Activated CD4-positive, alpha-beta memory T cell treated with anti-CD3 and anti-CD28 coated beads for 36 hours (primary cell): ENCODE measurements around the gene ADRB1. TPM values are rescaled to one million over a fixed set of nuclear protein-coding genes. Genes with fewer than 3 reads are reported as not detected.

Experiments
- CTCF ChIA-PET: fragments of 350-600 bp; sonication (Branson Sonifier 250); formaldehyde crosslinking; loops from one replicate; lab custom pipeline; 2021; ENCODE audit warnings: antibody characterized with exemption, inconsistent platforms; lab: Charles Lee
- POLR2A ChIA-PET: fragments of 350-600 bp; sonication (Branson Sonifier 250); formaldehyde crosslinking; loops from one replicate; lab custom pipeline; 2021; ENCODE audit warnings: antibody characterized with exemption; lab: Charles Lee
- DNase-seq: peaks from one replicate; pipeline ENCODE4 v3.0.0-alpha.2; 2020
- H3K27ac Mint-ChIP-seq: one replicate; pipeline ENCODE4 v1.8.0; 2021; ENCODE audit warnings: mixed read lengths
- H3K27me3 Mint-ChIP-seq: one replicate; pipeline ENCODE4 v1.8.0; 2021; ENCODE audit warnings: mixed read lengths
- H3K36me3 Mint-ChIP-seq: one replicate; pipeline ENCODE4 v1.8.0; 2021; ENCODE audit warnings: mixed read lengths
- H3K4me1 Mint-ChIP-seq: one replicate; pipeline ENCODE4 v1.8.0; 2021; ENCODE audit warnings: low read depth, mixed read lengths
- H3K4me3 Mint-ChIP-seq: one replicate; pipeline ENCODE4 v1.8.0; 2021; ENCODE audit warnings: mild to moderate bottlenecking, mixed read lengths
- H3K9me3 Mint-ChIP-seq: one replicate; pipeline ENCODE4 v1.8.0; 2021; ENCODE audit warnings: mixed read lengths
- intact Hi-C: fragments of 100-400 bp; cut with micrococcal nuclease; formaldehyde crosslinking; loops from one replicate; pipeline ENCODE4 v1.15.1; 2023
- total RNA-seq, 2 experiments: library from RNA; stranded (reverse); gene quantifications; one replicate each; pipeline ENCODE4 v1.2.3, GENCODE V29; 2021

The ADRB1 gene
- total RNA-seq, 2 experiments from 2014 or later: not detected

DNA sequence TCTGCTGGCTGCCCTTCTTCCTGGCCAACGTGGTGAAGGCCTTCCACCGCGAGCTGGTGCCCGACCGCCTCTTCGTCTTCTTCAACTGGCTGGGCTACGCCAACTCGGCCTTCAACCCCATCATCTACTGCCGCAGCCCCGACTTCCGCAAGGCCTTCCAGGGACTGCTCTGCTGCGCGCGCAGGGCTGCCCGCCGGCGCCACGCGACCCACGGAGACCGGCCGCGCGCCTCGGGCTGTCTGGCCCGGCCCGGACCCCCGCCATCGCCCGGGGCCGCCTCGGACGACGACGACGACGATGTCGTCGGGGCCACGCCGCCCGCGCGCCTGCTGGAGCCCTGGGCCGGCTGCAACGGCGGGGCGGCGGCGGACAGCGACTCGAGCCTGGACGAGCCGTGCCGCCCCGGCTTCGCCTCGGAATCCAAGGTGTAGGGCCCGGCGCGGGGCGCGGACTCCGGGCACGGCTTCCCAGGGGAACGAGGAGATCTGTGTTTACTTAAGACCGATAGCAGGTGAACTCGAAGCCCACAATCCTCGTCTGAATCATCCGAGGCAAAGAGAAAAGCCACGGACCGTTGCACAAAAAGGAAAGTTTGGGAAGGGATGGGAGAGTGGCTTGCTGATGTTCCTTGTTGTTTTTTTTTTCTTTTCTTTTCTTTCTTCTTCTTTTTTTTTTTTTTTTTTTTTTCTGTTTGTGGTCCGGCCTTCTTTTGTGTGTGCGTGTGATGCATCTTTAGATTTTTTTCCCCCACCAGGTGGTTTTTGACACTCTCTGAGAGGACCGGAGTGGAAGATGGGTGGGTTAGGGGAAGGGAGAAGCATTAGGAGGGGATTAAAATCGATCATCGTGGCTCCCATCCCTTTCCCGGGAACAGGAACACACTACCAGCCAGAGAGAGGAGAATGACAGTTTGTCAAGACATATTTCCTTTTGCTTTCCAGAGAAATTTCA is 1.7 kb downstream of the ADRB1 start:
- CTCF ChIA-PET: no interaction called here
- intact Hi-C loops: loop anchor here (2.0 kb wide), 1 partner anchor 85 kb away; no protein-coding TSS in a partner anchor
- peak; percentile 19 for DNase-seq

GRCh38 chr10:114046087-114046458 is 2.4 kb downstream of the ADRB1 start:
- H3K27me3 Mint-ChIP-seq: peaks cover 61% of the 10 kb centered on the region
- H3K27ac Mint-ChIP-seq: no peak overlapping the region
- ChIA-PET CTCF (no interaction called here), POLR2A (no interaction called here)
- peaks cover 14% of the 10 kb centered on the region for H3K4me1 Mint-ChIP-seq
- no peaks in the 10 kb centered on the region for H3K36me3 Mint-ChIP-seq
- intact Hi-C loops: loop anchor here (2.0 kb wide), 1 partner anchor 85 kb away; no protein-coding TSS in a partner anchor
- H3K9me3 Mint-ChIP-seq: no peaks in the 10 kb centered on the region
- DNase-seq: no peak
- H3K4me3 Mint-ChIP-seq: no peak overlapping the region

More for the DNA sequence above, 1.7 kb downstream of the ADRB1 start:
- Mint-ChIP-seq H3K27me3 (peaks cover 62% of the 10 kb centered on the region), H3K4me3 (peak overlapping the region; percentile 41), H3K4me1 (peaks cover 14% of the 10 kb centered on the region), H3K27ac (no peak overlapping the region), H3K9me3 (no peaks in the 10 kb centered on the region), H3K36me3 (no peaks in the 10 kb centered on the region)
- POLR2A ChIA-PET: no interaction called here

DNA sequence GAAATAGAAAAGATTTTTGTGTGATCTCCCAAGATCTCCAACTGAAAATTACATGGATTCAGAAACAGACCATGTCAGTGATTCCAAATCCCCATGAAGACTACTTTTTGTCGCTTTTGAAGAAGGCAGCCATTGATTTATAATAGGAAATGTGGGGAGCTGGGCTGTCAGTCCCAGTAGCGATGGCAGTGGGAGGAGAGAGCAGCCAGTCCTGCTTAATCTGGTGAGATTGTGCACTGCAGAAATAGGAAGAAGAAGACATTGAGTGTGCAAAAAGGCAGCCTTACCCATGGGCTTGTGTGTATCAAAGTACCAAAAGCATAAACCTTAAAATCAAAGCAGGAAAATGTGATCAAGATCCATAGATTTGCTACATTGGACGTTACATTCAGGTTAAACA is 4.8 kb downstream of the ADRB1 start:
- H3K27me3 Mint-ChIP-seq: peaks cover 49% of the 10 kb centered on the region
- no peaks in the 10 kb centered on the region for H3K9me3 Mint-ChIP-seq
- H3K27ac Mint-ChIP-seq: no peak overlapping the region
- H3K4me3 Mint-ChIP-seq: no peak overlapping the region
- ChIA-PET CTCF (interaction anchor here (1.0 kb wide), 1 partner anchor 13 kb away, joined by 3 read pairs; no protein-coding TSS in a partner anchor), POLR2A (no interaction called here)
- no peaks in the 10 kb centered on the region for H3K36me3 Mint-ChIP-seq
- H3K4me1 Mint-ChIP-seq: peaks cover 11% of the 10 kb centered on the region
- no peak for DNase-seq
- intact Hi-C loops: no loop called here

DNA sequence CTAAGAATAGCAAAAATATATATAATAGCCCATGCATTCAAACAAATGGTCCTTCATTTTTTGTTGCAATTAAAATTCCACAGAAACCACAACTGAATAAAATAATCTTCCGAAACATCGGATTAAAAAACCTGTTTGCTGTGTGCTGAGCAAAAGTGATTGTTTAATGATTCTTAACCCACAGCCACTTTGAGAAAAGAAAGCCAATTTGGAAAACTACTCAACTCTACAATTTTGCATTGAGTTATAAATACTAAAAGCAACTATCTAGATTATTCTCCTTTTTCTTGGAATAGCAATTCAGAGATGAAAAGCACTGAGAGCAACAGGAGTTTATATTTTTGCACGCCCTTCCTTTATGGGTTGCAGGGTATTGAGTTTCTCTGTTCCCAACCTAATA is 8.0 kb downstream of the ADRB1 start:
- Mint-ChIP-seq H3K9me3 (no peaks in the 10 kb centered on the region), H3K27ac (no peak overlapping the region), H3K4me1 (no peaks in the 10 kb centered on the region), H3K27me3 (peaks cover 34% of the 10 kb centered on the region), H3K4me3 (no peak overlapping the region), H3K36me3 (no peaks in the 10 kb centered on the region)
- ChIA-PET POLR2A (no interaction called here), CTCF (no interaction called here)
- DNase-seq: no peak
- intact Hi-C loops: no loop called here

- no peak for DNase-seq
- H3K27me3 Mint-ChIP-seq: peaks cover 30% of the 10 kb centered on the region
- no peaks in the 10 kb centered on the region for H3K36me3 Mint-ChIP-seq
- intact Hi-C loops: no loop called here
- H3K4me3 Mint-ChIP-seq: no peak overlapping the region
- ChIA-PET POLR2A (no interaction called here), CTCF (no interaction called here)
- no peak overlapping the region for H3K27ac Mint-ChIP-seq
- H3K9me3 Mint-ChIP-seq: no peaks in the 10 kb centered on the region
- H3K4me1 Mint-ChIP-seq: no peaks in the 10 kb centered on the region
Measured at GRCh38 chr10:114052255-114052654, 8.6 kb downstream of the ADRB1 start.

- H3K4me1 Mint-ChIP-seq: no peaks in the 10 kb centered on the region
- POLR2A ChIA-PET: no interaction called here
- H3K27me3 Mint-ChIP-seq: peaks cover 19% of the 10 kb centered on the region
- H3K9me3 Mint-ChIP-seq: no peaks in the 10 kb centered on the region
- DNase-seq: no peak
- no peak overlapping the region for H3K4me3 Mint-ChIP-seq
- no peaks in the 10 kb centered on the region for H3K36me3 Mint-ChIP-seq
- no peak overlapping the region for H3K27ac Mint-ChIP-seq
- CTCF ChIA-PET: no interaction called here
- intact Hi-C loops: no loop called here
Measured at GRCh38 chr10:114053946-114054345, 10.3 kb downstream of the ADRB1 start.

GRCh38 chr10:114057855-114058254 is 14.2 kb downstream of the ADRB1 start:
- Mint-ChIP-seq H3K27ac (no peak overlapping the region), H3K27me3 (peaks cover 11% of the 10 kb centered on the region), H3K9me3 (no peaks in the 10 kb centered on the region), H3K4me3 (no peak overlapping the region), H3K36me3 (no peaks in the 10 kb centered on the region), H3K4me1 (no peaks in the 10 kb centered on the region)
- intact Hi-C loops: no loop called here
- ChIA-PET CTCF (interaction anchor here (1.2 kb wide), 1 partner anchor 43 kb away, joined by 3 read pairs; no protein-coding TSS in a partner anchor), POLR2A (no interaction called here)
- DNase-seq: no peak

DNA sequence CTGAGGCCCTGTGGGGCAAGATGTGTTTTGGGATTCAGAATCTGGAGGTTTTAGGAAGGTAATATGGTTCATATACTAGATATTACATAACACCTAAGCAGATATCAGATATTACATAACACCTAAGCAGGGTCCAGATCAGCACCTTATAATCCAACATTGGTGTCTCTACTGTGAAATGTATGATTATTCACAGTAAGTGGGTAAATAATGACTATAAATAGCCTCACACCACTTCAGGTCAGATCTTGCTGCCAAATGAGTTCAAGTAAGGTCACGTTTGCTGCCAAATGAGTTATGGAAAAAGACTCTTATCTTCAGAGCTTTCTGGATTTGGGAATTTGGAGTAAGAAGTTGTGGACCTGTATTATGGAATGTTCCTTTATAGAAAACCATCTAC is 14.6 kb downstream of the ADRB1 start:
- POLR2A ChIA-PET: no interaction called here
- Mint-ChIP-seq H3K27ac (no peak overlapping the region), H3K4me3 (no peak overlapping the region), H3K9me3 (no peaks in the 10 kb centered on the region), H3K4me1 (no peaks in the 10 kb centered on the region), H3K27me3 (peaks cover 13% of the 10 kb centered on the region), H3K36me3 (no peaks in the 10 kb centered on the region)
- DNase-seq: no peak
- intact Hi-C loops: no loop called here
- CTCF ChIA-PET: interaction anchor here (1.2 kb wide), 1 partner anchor 43 kb away, joined by 3 read pairs; no protein-coding TSS in a partner anchor

GRCh38 chr10:114059561-114059960 is 15.9 kb downstream of the ADRB1 start:
- ChIA-PET POLR2A (no interaction called here), CTCF (interaction anchor here (0.7 to 0.9 kb wide), 2 partner anchors 12 to 178 kb away, joined by 3 read pairs; no protein-coding TSS in a partner anchor)
- Mint-ChIP-seq H3K36me3 (no peaks in the 10 kb centered on the region), H3K27ac (no peak overlapping the region), H3K4me1 (no peaks in the 10 kb centered on the region), H3K27me3 (peaks cover 11% of the 10 kb centered on the region), H3K9me3 (no peaks in the 10 kb centered on the region), H3K4me3 (no peak overlapping the region)
- intact Hi-C loops: no loop called here
- no peak for DNase-seq

GRCh38 chr10:114060456-114060855 is 16.8 kb downstream of the ADRB1 start:
- no peaks in the 10 kb centered on the region for H3K4me1 Mint-ChIP-seq
- no peak for DNase-seq
- no peak overlapping the region for H3K27ac Mint-ChIP-seq
- intact Hi-C loops: no loop called here
- no peak overlapping the region for H3K4me3 Mint-ChIP-seq
- H3K27me3 Mint-ChIP-seq: peaks cover 9% of the 10 kb centered on the region
- H3K36me3 Mint-ChIP-seq: no peaks in the 10 kb centered on the region
- CTCF ChIA-PET: interaction anchor here (0.9 kb wide), 1 partner anchor 13 kb away, joined by 3 read pairs; no protein-coding TSS in a partner anchor
- H3K9me3 Mint-ChIP-seq: no peaks in the 10 kb centered on the region
- POLR2A ChIA-PET: interaction anchor here (0.6 kb wide), 1 partner anchor 195 kb away, joined by 4 read pairs; no protein-coding TSS in a partner anchor

DNA sequence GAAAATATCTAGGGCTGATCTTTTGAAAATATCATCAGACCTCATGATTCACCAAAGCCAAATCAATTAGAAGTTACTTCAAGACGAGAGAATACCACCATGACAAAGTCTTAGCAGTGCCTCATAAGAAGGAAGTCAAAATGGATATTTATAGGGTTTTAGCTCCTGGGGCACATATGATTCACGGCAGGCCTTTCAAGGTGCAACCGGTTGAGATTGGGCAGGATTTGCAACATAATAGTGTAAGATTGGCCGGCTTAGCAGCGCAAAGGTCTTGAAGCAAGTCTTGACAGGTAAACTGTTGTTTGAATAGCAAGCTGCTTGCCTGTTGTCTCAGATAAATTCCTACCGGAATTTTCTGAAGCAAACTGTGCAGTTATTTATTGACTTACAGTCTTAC is 17.5 kb downstream of the ADRB1 start:
- Mint-ChIP-seq H3K27me3 (peaks cover 8% of the 10 kb centered on the region), H3K4me3 (no peak overlapping the region), H3K9me3 (no peaks in the 10 kb centered on the region), H3K4me1 (no peaks in the 10 kb centered on the region), H3K36me3 (no peaks in the 10 kb centered on the region), H3K27ac (no peak overlapping the region)
- no peak for DNase-seq
- POLR2A ChIA-PET: no interaction called here
- CTCF ChIA-PET: no interaction called here
- intact Hi-C loops: no loop called here

- no peaks in the 10 kb centered on the region for H3K36me3 Mint-ChIP-seq
- no peak overlapping the region for H3K27ac Mint-ChIP-seq
- DNase-seq: no peak
- H3K9me3 Mint-ChIP-seq: no peaks in the 10 kb centered on the region
- no peak overlapping the region for H3K4me3 Mint-ChIP-seq
- H3K27me3 Mint-ChIP-seq: peaks cover 8% of the 10 kb centered on the region
- intact Hi-C loops: no loop called here
- H3K4me1 Mint-ChIP-seq: no peaks in the 10 kb centered on the region
- POLR2A ChIA-PET: no interaction called here
- CTCF ChIA-PET: no interaction called here
Measured at GRCh38 chr10:114061789-114062188, 18.1 kb downstream of the ADRB1 start.
